HG02642 (cell line): ENCODE data around the gene ST3GAL6.

Source experiments
- ATAC-seq: cut with Tn5 transposase; IDR thresholded peaks from one replicate; pipeline ENCODE4 v1.9.1; 2021; ENCODE audit warnings: mild to moderate bottlenecking; ENCODE audit not compliant: unreplicated experiment, poor library complexity

Gene ST3GAL6

GRCh38 chr3:98775459-98776139, 12.5 kb downstream of the ST3GAL6 start:
- ATAC-seq, result no peak

- no peak for ATAC-seq
Observed at GRCh38 chr3:98776140-98776493, 13.0 kb downstream of the ST3GAL6 start.

GRCh38 chr3:98777286-98777685, 14.1 kb downstream of the ST3GAL6 start:
- no peak for ATAC-seq

GRCh38 chr3:98777801-98778220, 14.7 kb downstream of the ST3GAL6 start:
- ATAC-seq, result no peak

GRCh38 chr3:98778383-98778782, 15.2 kb downstream of the ST3GAL6 start:
- no peak for ATAC-seq

- no peak for ATAC-seq
Observed at GRCh38 chr3:98778852-98779413, 15.8 kb downstream of the ST3GAL6 start.

- no peak for ATAC-seq
Observed at GRCh38 chr3:98779541-98780335, 16.6 kb downstream of the ST3GAL6 start.

GRCh38 chr3:98780343-98780742, 17.2 kb downstream of the ST3GAL6 start:
- no peak for ATAC-seq

GRCh38 chr3:98782824-98783500, 19.8 kb downstream of the ST3GAL6 start:
- no peak for ATAC-seq

GRCh38 chr3:98784042-98784441, 20.9 kb downstream of the ST3GAL6 start:
- ATAC-seq, result no peak

GRCh38 chr3:98784666-98785600, 21.8 kb downstream of the ST3GAL6 start:
- no peak for ATAC-seq

- no peak for ATAC-seq
Observed at GRCh38 chr3:98786364-98787006, 23.3 kb downstream of the ST3GAL6 start.

- no peak for ATAC-seq
Observed at GRCh38 chr3:98787181-98787580, 24.0 kb downstream of the ST3GAL6 start.

GRCh38 chr3:98788651-98789050, 25.5 kb downstream of the ST3GAL6 start:
- ATAC-seq, result no peak

GRCh38 chr3:98791341-98792325, 28.5 kb downstream of the ST3GAL6 start:
- no peak for ATAC-seq

GRCh38 chr3:98793971-98794370, 30.8 kb downstream of the ST3GAL6 start:
- ATAC-seq, result no peak

GRCh38 chr3:98796334-98796733, 33.2 kb downstream of the ST3GAL6 start:
- ATAC-seq, result no peak

- no peak for ATAC-seq
Observed at GRCh38 chr3:98797905-98798304, 34.8 kb downstream of the ST3GAL6 start.
